GM12891 (cell line): ENCODE measurements around the gene KDM4C.
A peak's percentile ranks its signal among the peaks of the same experiment; 100 is the strongest.

ENCODE experiments used
- POLR2A ChIP-seq: IDR thresholded peaks from 2 replicates; pipeline ENCODE4 v1.6.1; 2011; ENCODE audit warnings: low read depth, low read length, control low read depth
- POLR2AphosphoS5 ChIP-seq: IDR thresholded peaks from 2 replicates; pipeline ENCODE4 v1.6.1; 2011; ENCODE audit warnings: low read depth, low read length, control low read depth
- POU2F2 ChIP-seq: IDR thresholded peaks from 2 replicates; pipeline ENCODE4 v1.6.1; 2011; ENCODE audit warnings: low read depth, mild to moderate bottlenecking, control low read depth, low read length, moderate library complexity
- SPI1 ChIP-seq: IDR thresholded peaks from 2 replicates; pipeline ENCODE4 v1.6.1; 2011; ENCODE audit warnings: low read depth, low read length, control low read depth
- TAF1 ChIP-seq: IDR thresholded peaks from 2 replicates; pipeline ENCODE4 v1.6.1; 2011; ENCODE audit warnings: low read depth, low read length, control low read depth

GRCh38 chr9:6917162-6917561, 159.4 kb downstream of the KDM4C start:
- no peak for TF ChIP-seq POLR2A
- TF ChIP-seq POLR2AphosphoS5 = no peak
- TF ChIP-seq TAF1 = no peak
- TF ChIP-seq SPI1 = 0 out of 2 replicates have a peak, but pooled peaks have one; percentile 14
- no peak for TF ChIP-seq POU2F2
